Measurements from ENCODE around the gene CENPQ. TPM values are rescaled to one million over a fixed set of nuclear protein-coding genes. Genes with fewer than 3 reads are reported as not detected.
"Not testable (repeated sequence)": the region's sequence is repeated elsewhere in the genome, so short reads cannot be mapped to it uniquely, and the experiment has no call there.

Gene CENPQ
- 23.5 and 30.0 TPM in 2 replicates for total RNA-seq (2014; rRNA removed)
- 4.0 TPM for polyA plus RNA-seq (2012)

- peak; percentile 94 for DNase-seq (ENCODE audit: low read depth)
These were observed at the start of gene CENPQ, which contains the start of gene MMUT for GRCh38 chr6:49462927-49463611. Gene CENPQ, plus strand, starts transcription at chr6:49463370. Its CDS starts 6,807 bp downstream, at chr6:49470177. Gene MMUT, minus strand, starts transcription at chr6:49463253. Its CDS starts 3,787 bp downstream, at chr6:49459466.

GRCh38 chr6:49415358-49415757, 47.8 kb upstream of the CENPQ start:
- no peak for DNase-seq (ENCODE audit: low read depth)

- no peak for DNase-seq (ENCODE audit: low read depth)
These were observed 47.0 kb upstream of the CENPQ start for GRCh38 chr6:49416195-49416594.

DNA sequence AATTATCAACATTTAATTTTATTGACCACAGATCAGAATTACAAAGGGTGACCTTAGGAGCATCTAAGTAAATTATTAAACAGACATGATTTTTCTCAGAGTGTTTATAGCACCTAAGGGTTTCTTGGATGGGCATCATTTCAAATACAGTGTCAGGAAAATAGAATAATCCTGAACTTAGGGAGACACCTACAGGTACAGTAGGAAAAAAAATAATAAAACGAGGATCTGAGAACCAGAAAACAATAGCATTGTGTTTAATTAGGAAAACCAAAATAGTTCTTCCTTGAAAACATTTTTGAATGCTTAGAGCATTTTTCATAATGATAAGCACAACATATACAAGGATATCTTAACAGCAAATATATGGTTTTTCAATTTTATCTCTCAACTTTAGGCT, 39.4 kb upstream of the CENPQ start:
- peak; percentile 10 for DNase-seq (ENCODE audit: low read depth)

DNA sequence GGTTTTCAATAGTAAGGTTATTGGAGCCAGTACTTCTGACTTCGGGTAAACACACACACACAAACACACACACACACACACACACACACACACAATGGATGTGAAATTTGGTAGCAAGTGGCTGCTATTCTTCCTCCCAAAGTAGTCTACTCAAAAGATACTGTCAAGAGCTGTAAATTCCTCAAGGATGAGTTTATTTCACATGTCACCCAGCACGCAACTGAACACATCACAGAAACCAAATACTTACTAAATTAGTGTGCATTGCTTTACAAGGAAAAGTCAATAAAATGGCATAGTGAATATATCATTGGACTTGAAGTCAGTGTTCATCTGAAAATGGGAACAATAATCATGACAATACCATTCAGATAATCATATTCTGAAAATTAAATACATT, 33.0 kb upstream of the CENPQ start:
- peak; percentile 32 for DNase-seq (ENCODE audit: low read depth)

- DNase-seq (ENCODE audit: low read depth) = no peak
These were observed 32.3 kb upstream of the CENPQ start for GRCh38 chr6:49430866-49431265.

- DNase-seq (ENCODE audit: low read depth) = no peak
These were observed 9.9 kb upstream of the CENPQ start for GRCh38 chr6:49453221-49453620.

GRCh38 chr6:49454787-49455709, 8.1 kb upstream of the CENPQ start:
- DNase-seq (ENCODE audit: low read depth) = no peak

GRCh38 chr6:49457771-49458170, 5.4 kb upstream of the CENPQ start:
- DNase-seq (ENCODE audit: low read depth) = peak; percentile 25

- no peak for DNase-seq (ENCODE audit: low read depth)
These were observed 1.1 kb upstream of the CENPQ start for GRCh38 chr6:49462071-49462470.

DNA sequence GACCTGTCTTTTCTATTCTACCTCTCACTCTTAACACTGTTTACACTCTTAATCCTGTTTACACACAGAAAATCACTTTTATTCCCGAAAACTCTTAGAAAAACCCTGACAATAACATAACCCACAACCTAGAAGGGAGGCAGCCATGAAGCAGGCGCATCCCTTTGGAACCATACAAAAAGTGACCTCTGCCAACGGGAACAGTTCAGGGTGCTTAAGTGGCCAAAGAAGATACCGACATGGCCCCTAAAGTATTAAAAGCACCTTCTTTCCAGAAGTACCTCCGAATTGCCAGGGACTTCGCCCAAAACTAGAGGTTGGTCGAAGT, 607 bp upstream of the CENPQ start:
- DNase-seq (ENCODE audit: low read depth) = no peak

DNA sequence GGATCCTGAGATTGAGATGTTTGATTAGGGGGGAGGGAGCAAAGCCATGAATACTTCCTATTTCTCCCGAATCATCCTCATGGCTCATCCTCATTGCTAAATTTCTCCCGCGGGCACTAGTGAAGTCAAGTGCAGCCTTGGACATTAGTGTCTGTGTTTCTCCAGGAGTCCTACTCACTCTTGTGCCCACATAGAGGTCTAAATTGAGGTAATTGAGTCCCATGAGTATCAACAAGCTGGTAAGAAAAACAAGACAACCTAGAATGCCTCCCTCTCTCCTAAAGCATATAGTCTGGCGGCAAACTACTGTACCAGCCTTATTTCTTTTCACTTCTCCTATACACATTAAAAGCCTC, 420 bp downstream of the CENPQ start:
- no peak for DNase-seq (ENCODE audit: low read depth)

- DNase-seq (ENCODE audit: low read depth) = no peak
These were observed 1.5 kb downstream of the CENPQ start for GRCh38 chr6:49464691-49465090.

DNA sequence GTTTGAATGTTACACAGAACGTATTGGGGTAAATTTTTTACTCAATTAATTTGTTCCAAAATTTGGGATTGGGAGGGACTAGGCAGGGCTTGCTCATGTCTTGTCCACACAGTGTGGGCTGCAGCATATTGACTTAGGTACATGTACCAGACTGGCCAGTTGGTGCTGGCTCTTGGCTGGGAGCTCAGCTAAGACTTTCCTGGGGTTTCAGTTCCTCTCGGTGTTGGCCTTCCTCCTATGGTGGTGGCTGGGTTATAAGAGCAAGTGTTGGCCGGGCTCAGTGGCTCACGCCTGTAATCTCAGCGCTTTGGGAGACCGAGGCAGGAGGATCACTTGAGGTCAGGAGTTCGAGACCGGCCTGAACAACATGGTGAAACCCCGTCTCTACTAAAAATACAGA, 4.9 kb downstream of the CENPQ start:
- DNase-seq (ENCODE audit: low read depth) = no peak

DNA sequence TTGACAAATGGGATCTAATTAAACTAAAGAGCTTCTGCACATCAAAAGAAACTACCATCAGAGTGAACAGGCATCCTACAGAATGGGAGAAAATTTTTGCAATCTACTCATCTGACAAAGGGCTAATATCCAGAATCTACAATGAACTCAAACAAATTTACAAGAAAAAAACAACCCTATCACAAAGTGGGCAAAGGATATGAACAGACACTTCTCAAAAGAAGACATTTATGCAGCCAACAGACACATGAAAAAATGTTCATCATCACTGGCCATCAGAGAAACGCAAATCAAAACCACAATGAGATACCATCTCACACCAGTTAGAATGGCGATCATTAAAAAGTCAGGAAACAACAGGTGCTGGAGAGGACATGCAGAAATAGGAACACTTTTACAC, 13.4 kb downstream of the CENPQ start:
- not testable (repeated sequence) for DNase-seq (ENCODE audit: low read depth)

DNA sequence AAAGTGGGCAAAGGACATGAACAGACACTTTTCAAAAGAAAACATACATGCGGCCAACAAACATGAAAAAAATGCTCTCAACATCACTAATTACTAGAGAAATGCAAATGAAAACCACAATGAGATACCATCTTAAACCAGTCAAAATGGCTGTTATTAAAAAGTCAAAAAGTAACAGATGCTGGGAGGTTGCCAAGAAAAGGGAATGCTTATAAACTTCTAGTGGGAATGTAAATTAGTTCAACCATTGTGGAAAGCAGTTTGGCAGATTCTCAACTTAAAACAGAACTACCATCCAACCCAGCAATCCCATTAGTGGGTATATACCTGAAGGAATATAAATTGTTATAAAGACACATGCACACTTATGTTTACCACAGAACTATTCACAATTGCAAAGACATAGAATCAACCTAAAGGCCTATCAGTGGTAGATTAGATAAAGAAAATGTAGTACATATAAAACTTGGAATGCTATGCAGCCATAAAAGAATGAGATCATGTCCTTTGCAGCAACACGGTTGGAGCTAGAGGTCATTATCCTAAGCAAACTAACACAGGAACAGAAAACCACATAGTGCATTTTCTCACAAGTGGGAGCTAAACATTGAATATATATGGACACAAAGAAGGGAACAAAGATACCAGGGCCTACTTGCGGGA, 16.3 kb downstream of the CENPQ start:
- DNase-seq (ENCODE audit: low read depth) = no peak

DNA sequence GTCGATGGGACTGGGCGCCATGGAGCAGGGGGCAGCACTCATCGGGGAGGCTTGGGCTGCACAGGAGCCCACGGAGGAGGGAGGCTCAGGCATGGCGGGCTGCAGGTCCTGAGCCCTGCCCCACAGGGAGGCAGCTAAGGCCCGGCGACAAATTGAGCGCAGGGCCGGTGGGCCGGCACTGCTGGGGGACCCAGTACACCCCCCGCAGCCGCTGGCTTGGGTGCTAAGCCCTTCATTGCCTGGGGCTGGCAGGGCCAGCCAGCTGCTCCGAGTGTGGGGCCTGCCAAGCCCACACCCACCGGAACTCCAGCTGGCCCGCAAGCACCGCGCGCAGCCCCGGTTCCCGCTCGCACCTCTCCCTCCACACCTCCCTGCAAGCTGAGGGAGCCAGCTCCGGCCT, 18.7 kb downstream of the CENPQ start:
- not testable (repeated sequence) for DNase-seq (ENCODE audit: low read depth)

- not testable (repeated sequence) for DNase-seq (ENCODE audit: low read depth)
These were observed 20.2 kb downstream of the CENPQ start for GRCh38 chr6:49483380-49483779.

GRCh38 chr6:49490633-49491032, 27.5 kb downstream of the CENPQ start:
- DNase-seq (ENCODE audit: low read depth) = no peak

GRCh38 chr6:49497304-49497703, 34.1 kb downstream of the CENPQ start:
- peak; percentile 5 for DNase-seq (ENCODE audit: low read depth)

GRCh38 chr6:49499126-49499525, 36.0 kb downstream of the CENPQ start:
- no peak for DNase-seq (ENCODE audit: low read depth)

GRCh38 chr6:49499623-49500022, 36.5 kb downstream of the CENPQ start, which contains the start of gene GLYATL3:
Gene GLYATL3, plus strand, starts transcription at chr6:49499923. Its CDS starts 12,068 bp downstream, at chr6:49511991.
- DNase-seq (ENCODE audit: low read depth) = no peak
